LNCaP clone FGC (cell line): Measurements from ENCODE around the gene CACNB2.

Source experiments
- DNase-seq: peaks from one replicate; pipeline ENCODE4 v3.0.0-alpha.2; 2011; ENCODE audit warnings: low read depth
- H3K4me3 ChIP-seq: 2 replicates; pipeline ENCODE4 v1.5.1; 2011; ENCODE audit warnings: mild to moderate bottlenecking, low read depth, low read length, control low read depth
- CTCF ChIP-seq: IDR thresholded peaks from 2 replicates; pipeline ENCODE4 v1.5.1; 2012; ENCODE audit warnings: mild to moderate bottlenecking; ENCODE audit not compliant: control insufficient read depth, insufficient read depth; ENCODE audit errors: extremely low read depth

CACNB2 gene

GRCh38 chr10:18157881-18158280, 17.7 kb downstream of the CACNB2 start:
- H3K4me3 ChIP-seq = no peak overlapping the region
- DNase-seq = no peak
- TF ChIP-seq CTCF = no peak

DNA sequence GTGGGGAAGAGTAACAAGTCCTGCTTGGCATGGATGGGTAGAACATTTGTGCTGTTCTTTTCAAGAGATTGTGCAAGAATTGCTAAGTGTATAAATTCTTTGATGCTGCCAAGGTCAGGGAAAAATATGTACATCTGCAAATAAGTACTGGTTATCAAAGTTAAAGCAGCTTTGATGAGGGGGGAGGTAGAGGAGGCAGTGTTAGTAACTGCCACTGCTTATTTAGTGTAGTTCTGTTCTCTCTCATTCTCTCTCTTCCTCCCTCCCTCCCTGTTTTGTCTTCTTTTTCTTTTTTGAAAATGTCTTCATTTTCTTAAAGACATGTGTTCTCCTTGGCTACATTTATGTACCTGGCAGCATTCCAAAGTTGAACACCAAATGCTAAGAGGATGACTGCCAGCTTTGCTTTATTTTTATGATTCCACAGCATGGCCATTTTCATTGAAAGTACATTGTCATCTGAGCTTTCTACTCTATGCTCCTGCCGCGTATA, 18.6 kb downstream of the CACNB2 start:
- no peak for TF ChIP-seq CTCF
- H3K4me3 ChIP-seq = no peak overlapping the region
- no peak for DNase-seq

- no peak for DNase-seq
- TF ChIP-seq CTCF = no peak
- H3K4me3 ChIP-seq = no peak overlapping the region
Observed at GRCh38 chr10:18159557-18159956, 19.3 kb downstream of the CACNB2 start.

DNA sequence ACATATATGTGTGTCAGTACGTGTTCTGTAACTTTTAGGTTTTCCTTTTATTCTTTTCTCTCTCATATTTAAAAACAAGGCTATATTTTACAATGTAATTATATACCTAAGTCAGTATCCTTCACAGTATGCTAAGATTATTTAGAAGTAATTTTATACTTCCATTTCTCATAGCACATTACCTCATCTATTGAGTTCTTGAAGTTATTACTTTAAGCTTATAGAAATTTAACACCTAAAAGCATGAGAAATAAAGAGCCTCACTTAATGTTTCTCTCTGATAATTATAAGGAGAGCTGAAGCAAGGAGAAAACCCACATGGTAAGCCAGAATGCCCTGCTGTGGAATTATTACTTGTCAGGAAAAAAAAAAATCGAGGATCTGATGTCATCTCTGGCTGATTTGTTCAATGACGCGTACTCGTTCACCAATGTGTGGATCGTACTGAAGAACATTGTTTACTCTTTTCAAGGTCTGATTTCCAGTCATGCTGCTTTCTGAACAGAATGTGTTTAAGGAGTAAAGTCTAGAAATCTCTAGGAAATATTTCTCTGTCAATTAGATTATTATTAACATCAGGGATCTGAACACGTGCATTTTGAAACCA, 21.9 kb downstream of the CACNB2 start:
- DNase-seq = no peak
- H3K4me3 ChIP-seq = no peak overlapping the region
- TF ChIP-seq CTCF = no peak

GRCh38 chr10:18164093-18164492, 23.9 kb downstream of the CACNB2 start:
- no peak for TF ChIP-seq CTCF
- DNase-seq = no peak
- no peak overlapping the region for H3K4me3 ChIP-seq

DNA sequence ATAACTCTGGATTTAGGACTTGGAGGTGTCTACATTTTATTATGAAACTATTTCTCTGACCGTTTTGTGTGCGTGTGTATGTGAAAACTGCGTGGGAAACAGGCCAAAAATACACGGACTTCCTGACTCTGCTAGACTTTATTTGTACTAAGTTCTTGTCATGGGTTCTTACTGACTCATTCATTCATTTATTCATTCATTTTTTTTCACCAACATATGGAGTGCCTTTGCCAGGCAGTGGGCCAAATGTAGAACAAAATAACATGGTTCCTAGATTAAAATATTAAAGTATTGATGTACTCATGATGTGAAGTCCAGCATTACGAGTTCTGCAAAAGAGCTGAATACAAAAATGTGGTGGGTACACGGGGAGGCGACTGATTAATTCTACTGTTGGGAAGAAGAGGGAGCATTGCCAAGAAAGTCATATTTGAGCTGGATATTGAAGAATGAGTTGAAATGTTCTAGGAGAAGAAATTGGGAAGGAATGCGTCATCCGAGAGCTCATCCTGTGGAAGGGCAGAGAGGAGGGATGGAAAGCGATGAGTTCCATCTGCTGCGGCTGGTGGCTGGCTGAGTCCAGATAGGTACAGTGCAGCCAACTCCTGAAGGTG, 24.6 kb downstream of the CACNB2 start:
- H3K4me3 ChIP-seq = no peak overlapping the region
- no peak for DNase-seq

More for the DNA sequence above, 24.6 kb downstream of the CACNB2 start:
- no peak for TF ChIP-seq CTCF
